Measurements from ENCODE around the gene SLAMF9.

Gene SLAMF9

DNA sequence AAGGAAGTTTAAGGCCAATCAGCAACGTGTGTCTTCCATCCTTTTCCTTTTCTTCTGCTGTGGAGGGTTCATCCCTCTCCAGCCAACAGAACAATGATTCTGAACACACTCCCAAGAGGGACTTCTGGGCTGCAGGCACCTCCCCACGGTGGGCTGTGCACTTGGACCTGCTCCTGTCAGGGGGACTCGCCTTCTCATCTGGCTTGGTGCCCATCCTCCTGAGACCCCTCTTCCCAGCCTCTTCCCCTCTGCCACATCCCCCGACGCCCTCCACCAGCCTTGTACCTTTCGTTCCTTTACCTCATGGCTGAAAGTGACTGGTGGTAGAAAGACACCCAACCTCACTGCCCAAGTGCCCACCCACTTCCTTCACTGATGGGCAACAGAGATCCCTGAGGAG is 26.0 kb upstream of the SLAMF9 start:
- in situ Hi-C loops (cut with MboI; ENCODE audit: low sequenced_read_pairs, unreplicated experiment) = no loop called here

GRCh38 chr1:159979257-159979656 is 25.2 kb upstream of the SLAMF9 start:
- in situ Hi-C loops (cut with MboI; ENCODE audit: low sequenced_read_pairs, unreplicated experiment) = no loop called here
- TF ChIP-seq, protein P1, sequence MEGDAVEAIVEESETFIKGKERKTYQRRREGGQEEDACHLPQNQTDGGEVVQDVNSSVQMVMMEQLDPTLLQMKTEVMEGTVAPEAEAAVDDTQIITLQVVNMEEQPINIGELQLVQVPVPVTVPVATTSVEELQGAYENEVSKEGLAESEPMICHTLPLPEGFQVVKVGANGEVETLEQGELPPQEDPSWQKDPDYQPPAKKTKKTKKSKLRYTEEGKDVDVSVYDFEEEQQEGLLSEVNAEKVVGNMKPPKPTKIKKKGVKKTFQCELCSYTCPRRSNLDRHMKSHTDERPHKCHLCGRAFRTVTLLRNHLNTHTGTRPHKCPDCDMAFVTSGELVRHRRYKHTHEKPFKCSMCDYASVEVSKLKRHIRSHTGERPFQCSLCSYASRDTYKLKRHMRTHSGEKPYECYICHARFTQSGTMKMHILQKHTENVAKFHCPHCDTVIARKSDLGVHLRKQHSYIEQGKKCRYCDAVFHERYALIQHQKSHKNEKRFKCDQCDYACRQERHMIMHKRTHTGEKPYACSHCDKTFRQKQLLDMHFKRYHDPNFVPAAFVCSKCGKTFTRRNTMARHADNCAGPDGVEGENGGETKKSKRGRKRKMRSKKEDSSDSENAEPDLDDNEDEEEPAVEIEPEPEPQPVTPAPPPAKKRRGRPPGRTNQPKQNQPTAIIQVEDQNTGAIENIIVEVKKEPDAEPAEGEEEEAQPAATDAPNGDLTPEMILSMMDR (IDR thresholded peaks at IDR 0.05; ENCODE audit: borderline replicate concordance, control extremely low read depth, extremely low read depth, insufficient read depth, missing control alignments) = no peak
- no peak for DNase-seq (ENCODE audit: low spot score)

More for the DNA sequence above, 26.0 kb upstream of the SLAMF9 start:
- TF ChIP-seq, protein P1 (IDR thresholded peaks at IDR 0.05; ENCODE audit: borderline replicate concordance, control extremely low read depth, extremely low read depth, insufficient read depth, missing control alignments) = no peak
- DNase-seq (ENCODE audit: low spot score) = no peak

- DNase-seq (ENCODE audit: low spot score) = no peak
- TF ChIP-seq, protein P1 (IDR thresholded peaks at IDR 0.05; ENCODE audit: borderline replicate concordance, control extremely low read depth, extremely low read depth, insufficient read depth, missing control alignments) = no peak
- in situ Hi-C loops (cut with MboI; ENCODE audit: low sequenced_read_pairs, unreplicated experiment) = no loop called here
Measured at GRCh38 chr1:159978107-159978398, 24.0 kb upstream of the SLAMF9 start.

GRCh38 chr1:159977364-159978106 is 23.5 kb upstream of the SLAMF9 start:
- DNase-seq (ENCODE audit: low spot score) = no peak
- in situ Hi-C loops (cut with MboI; ENCODE audit: low sequenced_read_pairs, unreplicated experiment) = no loop called here
- TF ChIP-seq, protein P1 (IDR thresholded peaks at IDR 0.05; ENCODE audit: borderline replicate concordance, control extremely low read depth, extremely low read depth, insufficient read depth, missing control alignments) = no peak

DNA sequence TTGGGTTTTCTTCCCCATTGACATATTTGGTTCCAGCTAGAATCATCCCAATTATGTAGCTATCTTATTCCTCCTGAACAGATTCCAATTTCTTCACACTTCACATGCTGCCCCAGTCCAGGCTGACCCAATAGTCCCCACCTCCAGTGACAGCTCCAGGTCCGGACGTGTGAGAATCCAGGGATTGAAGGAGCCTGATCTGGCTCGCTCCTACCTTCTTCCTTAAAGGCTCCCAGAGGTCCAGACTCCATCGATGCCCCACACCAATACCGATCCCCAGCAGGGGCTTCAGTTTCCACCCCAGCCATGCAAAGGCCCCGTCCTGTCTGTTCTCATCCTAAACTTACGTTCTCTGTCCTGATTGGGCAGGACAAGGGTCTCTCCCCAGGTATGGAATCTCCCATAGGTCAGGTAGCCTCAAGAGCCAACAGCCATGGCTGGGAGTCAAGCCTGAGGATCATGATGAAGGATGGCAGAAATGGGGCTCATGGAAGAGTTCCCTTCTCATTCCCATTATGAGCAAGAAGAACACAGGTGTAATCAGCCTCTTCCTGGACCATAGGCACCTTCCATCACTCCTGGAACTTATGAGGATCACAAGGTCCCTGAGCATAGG is 20.4 kb upstream of the SLAMF9 start:
- in situ Hi-C loops (cut with MboI; ENCODE audit: low sequenced_read_pairs, unreplicated experiment) = no loop called here
- TF ChIP-seq, protein P1 (IDR thresholded peaks at IDR 0.05; ENCODE audit: borderline replicate concordance, control extremely low read depth, extremely low read depth, insufficient read depth, missing control alignments) = no peak
- DNase-seq (ENCODE audit: low spot score) = no peak

GRCh38 chr1:159973350-159973940 is 19.4 kb upstream of the SLAMF9 start:
- TF ChIP-seq, protein P1 (IDR thresholded peaks at IDR 0.05; ENCODE audit: borderline replicate concordance, control extremely low read depth, extremely low read depth, insufficient read depth, missing control alignments) = no peak
- DNase-seq (ENCODE audit: low spot score) = no peak
- in situ Hi-C loops (cut with MboI; ENCODE audit: low sequenced_read_pairs, unreplicated experiment) = no loop called here

All from GM13976 (cell line).